DOHH2 (cell line): ENCODE results near the gene MYH15.

Source experiments
- H3F3A ChIP-seq: fragments of 200-600 bp; sonication (generic), shearing (Covaris generic); 2 replicates; pipeline ENCODE4 v1.6.0; 2016; ENCODE audit warnings: antibody characterized with exemption, mild to moderate bottlenecking; ENCODE audit not compliant: control insufficient read depth, insufficient read depth
- H3K27ac ChIP-seq: fragments of 200-600 bp; sonication (generic); 2 replicates; pipeline ENCODE4 v1.5.1; 2014; ENCODE audit warnings: low read depth, mild to moderate bottlenecking, low read length, moderate library complexity
- H3K27me3 ChIP-seq: fragments of 200-600 bp; sonication (generic); 2 replicates; pipeline ENCODE4 v1.6.1; 2014; ENCODE audit warnings: mild to moderate bottlenecking, low read length, mixed read lengths; ENCODE audit not compliant: control insufficient read depth
- H3K36me3 ChIP-seq: fragments of 200-600 bp; sonication (generic); 2 replicates; pipeline ENCODE4 v1.6.1; 2014; ENCODE audit warnings: mild to moderate bottlenecking, low read length, moderate library complexity, mixed read lengths; ENCODE audit not compliant: control insufficient read depth
- H3K4me1 ChIP-seq: fragments of 200-600 bp; sonication (generic); 2 replicates; pipeline ENCODE4 v1.6.1; 2014; ENCODE audit warnings: mild to moderate bottlenecking, low read length, mixed read lengths; ENCODE audit not compliant: control insufficient read depth
- H3K4me2 ChIP-seq: fragments of 200-600 bp; sonication (generic); 2 replicates; pipeline ENCODE4 v1.6.0; 2014; ENCODE audit warnings: mild to moderate bottlenecking, low read length, moderate library complexity
- H3K4me3 ChIP-seq: fragments of 200-600 bp; sonication (generic); 2 replicates; pipeline ENCODE4 v1.5.1; 2014; ENCODE audit warnings: mild to moderate bottlenecking, low read length, mixed read lengths
- H3K79me2 ChIP-seq: fragments of 200-600 bp; sonication (generic); 2 replicates; pipeline ENCODE4 v1.6.1; 2014; ENCODE audit warnings: mild to moderate bottlenecking, low read length, mixed read lengths; ENCODE audit not compliant: control insufficient read depth
- H3K9me2 ChIP-seq: fragments of 200-600 bp; sonication (generic); replicated peaks from 2 replicates; pipeline ENCODE4 v1.6.1; 2014; ENCODE audit warnings: mild to moderate bottlenecking, low read length, mixed read lengths; ENCODE audit not compliant: control insufficient read depth
- H3K9me3 ChIP-seq: fragments of 200-600 bp; sonication (generic); 2 replicates; pipeline ENCODE4 v1.6.1; 2014; ENCODE audit warnings: antibody characterized with exemption, low read length, mixed read lengths; ENCODE audit not compliant: control insufficient read depth, insufficient read depth
- H4K20me1 ChIP-seq: fragments of 200-600 bp; sonication (generic); 2 replicates; pipeline ENCODE4 v1.6.0; 2014; ENCODE audit warnings: low read depth, mild to moderate bottlenecking, antibody characterized with exemption, low read length, moderate library complexity; ENCODE audit not compliant: control insufficient read depth, insufficient read depth
- EZH2phosphoT487 ChIP-seq: fragments of 200-600 bp; sonication (generic); IDR thresholded peaks from 2 replicates; pipeline ENCODE4 v1.6.1; 2017; ENCODE audit warnings: borderline replicate concordance, mild to moderate bottlenecking, antibody characterized with exemption, low read length, moderate library complexity, mixed read lengths
- TF ChIP-seq, protein P1 (sequence below): fragments of 200-600 bp; sonication (generic); IDR thresholded peaks from one replicate; pipeline ENCODE4 v1.5.1; 2014; ENCODE audit warnings: antibody characterized with exemption, mild to moderate bottlenecking, low read depth, low read length; ENCODE audit not compliant: poor library complexity, severe bottlenecking

The MYH15 gene

DNA sequence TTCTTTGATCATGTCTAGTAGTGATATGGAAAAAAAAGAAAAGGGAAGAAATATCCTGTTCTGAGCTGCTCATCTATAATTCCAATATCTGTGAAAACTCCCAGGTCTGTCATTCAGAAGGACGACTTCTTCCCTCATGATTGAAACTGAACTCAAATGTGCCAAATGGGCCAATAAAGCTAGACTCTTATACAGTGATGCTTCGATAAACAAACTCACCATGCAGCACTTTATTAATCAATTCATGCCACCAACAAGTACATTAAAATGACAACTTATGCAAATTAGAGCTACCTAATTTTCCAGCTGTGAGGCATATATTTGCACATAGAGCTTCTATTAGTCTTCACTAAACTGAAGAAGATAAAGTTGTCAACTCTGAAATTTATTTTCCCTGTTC, 15.6 kb upstream of the MYH15 start:
- H3K9me2 ChIP-seq: no peaks in the 10 kb centered on the region
- H3K9me3 ChIP-seq: no peaks in the 10 kb centered on the region
- no peaks in the 10 kb centered on the region for H3K79me2 ChIP-seq
- no peaks in the 10 kb centered on the region for H3F3A ChIP-seq
- no peaks in the 10 kb centered on the region for H3K36me3 ChIP-seq
- TF ChIP-seq, protein P1, sequence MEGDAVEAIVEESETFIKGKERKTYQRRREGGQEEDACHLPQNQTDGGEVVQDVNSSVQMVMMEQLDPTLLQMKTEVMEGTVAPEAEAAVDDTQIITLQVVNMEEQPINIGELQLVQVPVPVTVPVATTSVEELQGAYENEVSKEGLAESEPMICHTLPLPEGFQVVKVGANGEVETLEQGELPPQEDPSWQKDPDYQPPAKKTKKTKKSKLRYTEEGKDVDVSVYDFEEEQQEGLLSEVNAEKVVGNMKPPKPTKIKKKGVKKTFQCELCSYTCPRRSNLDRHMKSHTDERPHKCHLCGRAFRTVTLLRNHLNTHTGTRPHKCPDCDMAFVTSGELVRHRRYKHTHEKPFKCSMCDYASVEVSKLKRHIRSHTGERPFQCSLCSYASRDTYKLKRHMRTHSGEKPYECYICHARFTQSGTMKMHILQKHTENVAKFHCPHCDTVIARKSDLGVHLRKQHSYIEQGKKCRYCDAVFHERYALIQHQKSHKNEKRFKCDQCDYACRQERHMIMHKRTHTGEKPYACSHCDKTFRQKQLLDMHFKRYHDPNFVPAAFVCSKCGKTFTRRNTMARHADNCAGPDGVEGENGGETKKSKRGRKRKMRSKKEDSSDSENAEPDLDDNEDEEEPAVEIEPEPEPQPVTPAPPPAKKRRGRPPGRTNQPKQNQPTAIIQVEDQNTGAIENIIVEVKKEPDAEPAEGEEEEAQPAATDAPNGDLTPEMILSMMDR: no peak
- H3K27me3 ChIP-seq: no peaks in the 10 kb centered on the region
- H3K4me2 ChIP-seq: no peak overlapping the region
- H3K27ac ChIP-seq: no peak overlapping the region
- no peaks in the 10 kb centered on the region for H4K20me1 ChIP-seq
- H3K4me3 ChIP-seq: no peak overlapping the region
- no peaks in the 10 kb centered on the region for H3K4me1 ChIP-seq

DNA sequence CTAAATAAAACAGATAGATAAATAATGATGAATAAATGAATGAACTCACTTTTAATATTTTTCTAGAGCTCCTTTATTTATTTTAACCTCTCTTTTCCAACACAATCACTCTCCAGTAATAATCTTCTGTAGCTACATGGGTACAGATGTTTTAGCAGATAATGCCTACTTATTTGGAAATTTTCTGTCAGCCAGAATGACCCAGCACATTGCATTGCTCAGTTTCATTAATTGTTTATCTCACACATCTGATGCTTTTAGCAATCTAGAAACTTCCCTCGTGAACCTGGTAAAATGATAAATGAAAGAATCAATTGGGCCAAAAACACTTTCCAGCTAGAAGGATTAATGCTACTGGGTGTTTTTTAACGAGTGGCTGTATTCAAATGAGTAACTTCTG, 14.9 kb upstream of the MYH15 start:
- H3K36me3 ChIP-seq: no peaks in the 10 kb centered on the region
- no peaks in the 10 kb centered on the region for H3K9me3 ChIP-seq
- H3F3A ChIP-seq: no peaks in the 10 kb centered on the region
- no peaks in the 10 kb centered on the region for H3K4me1 ChIP-seq
- H3K27ac ChIP-seq: no peak overlapping the region
- H3K9me2 ChIP-seq: no peaks in the 10 kb centered on the region
- no peaks in the 10 kb centered on the region for H4K20me1 ChIP-seq
- no peaks in the 10 kb centered on the region for H3K79me2 ChIP-seq
- H3K27me3 ChIP-seq: no peaks in the 10 kb centered on the region
- no peak overlapping the region for H3K4me3 ChIP-seq
- H3K4me2 ChIP-seq: no peak overlapping the region
- TF ChIP-seq EZH2phosphoT487: no peak
- TF ChIP-seq, protein P1: no peak

DNA sequence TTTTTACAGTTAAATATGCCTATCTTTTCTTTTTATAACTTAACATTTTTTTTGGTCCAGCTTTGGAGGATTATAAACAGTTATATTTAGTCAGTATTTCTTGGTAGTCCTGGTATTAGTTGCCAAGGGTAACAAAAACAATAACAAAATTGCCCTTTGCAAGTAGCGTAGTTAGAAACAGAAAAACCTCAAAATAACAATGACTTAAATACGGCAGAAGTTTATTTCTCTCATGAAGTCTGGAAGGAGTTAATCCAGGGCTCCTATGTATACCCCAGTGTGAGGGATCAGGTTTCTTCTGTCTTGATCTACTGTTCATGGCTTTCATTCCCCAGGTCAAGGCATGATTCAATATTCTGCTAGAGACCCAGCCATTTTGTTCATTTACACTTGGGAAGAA, 14.1 kb upstream of the MYH15 start:
- H3F3A ChIP-seq: no peaks in the 10 kb centered on the region
- TF ChIP-seq, protein P1: no peak
- TF ChIP-seq EZH2phosphoT487: no peak
- H3K4me1 ChIP-seq: no peaks in the 10 kb centered on the region
- H3K79me2 ChIP-seq: no peaks in the 10 kb centered on the region
- no peak overlapping the region for H3K4me2 ChIP-seq
- no peaks in the 10 kb centered on the region for H4K20me1 ChIP-seq
- no peak overlapping the region for H3K27ac ChIP-seq
- H3K9me2 ChIP-seq: no peaks in the 10 kb centered on the region
- no peaks in the 10 kb centered on the region for H3K9me3 ChIP-seq
- H3K36me3 ChIP-seq: no peaks in the 10 kb centered on the region
- no peak overlapping the region for H3K4me3 ChIP-seq
- H3K27me3 ChIP-seq: no peaks in the 10 kb centered on the region

DNA sequence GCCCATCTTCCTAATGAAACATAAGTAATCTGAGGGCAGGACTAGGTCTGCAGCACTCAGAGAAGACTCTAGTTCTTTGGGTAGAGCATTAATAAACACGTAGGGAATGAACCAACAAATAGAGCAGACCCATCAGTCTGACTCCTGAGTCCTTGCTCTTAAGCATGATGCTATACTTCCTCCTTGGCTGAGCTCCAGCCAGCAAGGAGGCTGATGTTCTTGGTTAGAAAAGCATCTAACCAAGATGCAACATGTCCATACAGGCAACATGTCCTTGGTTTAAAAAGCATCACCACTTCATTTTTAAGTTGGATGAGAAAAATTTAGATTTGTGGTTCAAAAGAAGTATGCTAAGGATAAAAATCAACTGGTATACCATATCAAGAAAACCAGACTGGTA, 8.5 kb upstream of the MYH15 start:
- TF ChIP-seq, protein P1: no peak
- TF ChIP-seq EZH2phosphoT487: no peak
- Histone ChIP-seq H3K79me2 (no peaks in the 10 kb centered on the region), H3K4me3 (no peak overlapping the region), H3K36me3 (no peaks in the 10 kb centered on the region), H4K20me1 (no peaks in the 10 kb centered on the region), H3F3A (no peaks in the 10 kb centered on the region), H3K4me2 (no peak overlapping the region), H3K4me1 (no peaks in the 10 kb centered on the region), H3K27ac (no peak overlapping the region), H3K27me3 (no peaks in the 10 kb centered on the region), H3K9me3 (no peaks in the 10 kb centered on the region), H3K9me2 (no peaks in the 10 kb centered on the region)
